ENCODE data around the gene TMEM165. TPM values are rescaled to one million over a fixed set of nuclear protein-coding genes. Genes with fewer than 3 reads are reported as not detected.

Gene TMEM165
- total and polyA plus RNA-seq, 2 donors (not counting 1 experiment from before 2014, with no cell fraction given), result 26.3 to 110 TPM

DNA sequence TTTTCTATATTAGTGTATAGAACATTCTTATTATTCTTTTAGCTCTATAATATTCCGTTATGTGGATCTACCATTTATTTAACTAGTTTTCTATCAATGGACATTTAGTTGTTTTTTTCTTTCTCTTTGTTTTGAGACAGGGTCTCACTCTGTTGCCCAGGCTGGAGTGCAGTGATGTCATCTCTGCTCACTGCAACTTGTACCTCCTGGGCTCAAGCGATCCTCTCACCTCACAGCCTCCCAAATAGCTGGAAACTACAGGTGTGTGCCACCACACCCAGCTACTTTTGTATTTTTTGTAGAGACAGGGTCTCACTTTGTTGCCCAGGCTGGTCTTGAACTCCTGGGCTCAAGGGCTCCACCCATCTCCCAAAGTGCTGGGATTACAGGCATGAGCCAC lies 10.8 kb downstream of the TMEM165 start:
- ChIA-PET POLR2A (no interaction called here), CTCF (interaction anchor here (0.8 kb wide), 1 partner anchor 11 kb away, joined by 3 read pairs; no protein-coding TSS in a partner anchor)
- H3K79me2 ChIP-seq (ENCODE audit: control insufficient read depth, insufficient read depth, low read length), result peaks cover 88% of the 10 kb centered on the region
- no peak overlapping the region for H2AFZ ChIP-seq (ENCODE audit: insufficient read depth, low read depth, low read length, poor library complexity, severe bottlenecking)
- peaks cover 12 to 15% of the 10 kb centered on the region in 2 experiments for H3K36me3 ChIP-seq (replicated peaks in 1 of 2; ENCODE audit: control extremely low read depth in 1 of 2, control insufficient read depth in 1 of 2, extremely low read depth in 1 of 2, insufficient read depth in 2 of 2, low read length in 1 of 2)
- H3K27me3 Mint-ChIP-seq, result no peaks in the 10 kb centered on the region
- H3K27me3 ChIP-seq (replicated peaks in 1 of 4; ENCODE audit: control extremely low read depth in 1 of 4, control insufficient read depth in 3 of 4, insufficient read depth in 4 of 4, low read length in 3 of 4), result no peaks in the 10 kb centered on the region
- H4K20me1 ChIP-seq (ENCODE audit: control insufficient read depth, insufficient read depth, low read length, poor library complexity, severe bottlenecking), result peaks cover 51% of the 10 kb centered on the region
- H3K4me3 ChIP-seq (ENCODE audit: control extremely low read depth in 1 of 5, extremely low read depth in 1 of 5, insufficient read depth in 1 of 5, low read depth in 2 of 5, low read length in 4 of 5), result no peak overlapping the region
- intact Hi-C loops (cut with micrococcal nuclease), result no loop called here
- no peak overlapping the region for H3K27ac ChIP-seq (ENCODE audit: low read length in 2 of 2)
- H3K9ac ChIP-seq (ENCODE audit: low read length), result no peak overlapping the region
- H3K27ac Mint-ChIP-seq, result no peak overlapping the region
- WGBS (ENCODE audit: insufficient coverage), result no CpG with 5 or more reads among the region's 2 CpGs
- no peak overlapping the region for H3K4me2 ChIP-seq (replicated peaks; ENCODE audit: low read depth, low read length, poor library complexity, severe bottlenecking)
- H3K4me1 ChIP-seq (ENCODE audit: control insufficient read depth in 2 of 2, insufficient read depth in 2 of 2, low read length in 2 of 2), result peaks cover 14% of the 10 kb centered on the region in 2 donors
- H3K4me1 Mint-ChIP-seq, result peaks cover 32% of the 10 kb centered on the region
- H3K9me3 ChIP-seq (ENCODE audit: control extremely low read depth in 1 of 3, control insufficient read depth in 2 of 3, insufficient read depth in 1 of 3, low read length in 2 of 3), result no peaks in the 10 kb centered on the region
- TF ChIP-seq, protein P1, sequence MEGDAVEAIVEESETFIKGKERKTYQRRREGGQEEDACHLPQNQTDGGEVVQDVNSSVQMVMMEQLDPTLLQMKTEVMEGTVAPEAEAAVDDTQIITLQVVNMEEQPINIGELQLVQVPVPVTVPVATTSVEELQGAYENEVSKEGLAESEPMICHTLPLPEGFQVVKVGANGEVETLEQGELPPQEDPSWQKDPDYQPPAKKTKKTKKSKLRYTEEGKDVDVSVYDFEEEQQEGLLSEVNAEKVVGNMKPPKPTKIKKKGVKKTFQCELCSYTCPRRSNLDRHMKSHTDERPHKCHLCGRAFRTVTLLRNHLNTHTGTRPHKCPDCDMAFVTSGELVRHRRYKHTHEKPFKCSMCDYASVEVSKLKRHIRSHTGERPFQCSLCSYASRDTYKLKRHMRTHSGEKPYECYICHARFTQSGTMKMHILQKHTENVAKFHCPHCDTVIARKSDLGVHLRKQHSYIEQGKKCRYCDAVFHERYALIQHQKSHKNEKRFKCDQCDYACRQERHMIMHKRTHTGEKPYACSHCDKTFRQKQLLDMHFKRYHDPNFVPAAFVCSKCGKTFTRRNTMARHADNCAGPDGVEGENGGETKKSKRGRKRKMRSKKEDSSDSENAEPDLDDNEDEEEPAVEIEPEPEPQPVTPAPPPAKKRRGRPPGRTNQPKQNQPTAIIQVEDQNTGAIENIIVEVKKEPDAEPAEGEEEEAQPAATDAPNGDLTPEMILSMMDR (IDR thresholded peaks at IDR 0.05), result no peak
- TF ChIP-seq EZH2 (IDR thresholded peaks at IDR 0.05; ENCODE audit: borderline replicate concordance, insufficient read depth, low read depth, low read length, poor library complexity, severe bottlenecking), result no peak
- DNase-seq, result no peak
- H3K4me3 Mint-ChIP-seq, result no peak overlapping the region
- no peaks in the 10 kb centered on the region for H3K9me3 Mint-ChIP-seq (ENCODE audit: insufficient read depth)
- no peak for ATAC-seq (ENCODE audit: low read depth)

DNA sequence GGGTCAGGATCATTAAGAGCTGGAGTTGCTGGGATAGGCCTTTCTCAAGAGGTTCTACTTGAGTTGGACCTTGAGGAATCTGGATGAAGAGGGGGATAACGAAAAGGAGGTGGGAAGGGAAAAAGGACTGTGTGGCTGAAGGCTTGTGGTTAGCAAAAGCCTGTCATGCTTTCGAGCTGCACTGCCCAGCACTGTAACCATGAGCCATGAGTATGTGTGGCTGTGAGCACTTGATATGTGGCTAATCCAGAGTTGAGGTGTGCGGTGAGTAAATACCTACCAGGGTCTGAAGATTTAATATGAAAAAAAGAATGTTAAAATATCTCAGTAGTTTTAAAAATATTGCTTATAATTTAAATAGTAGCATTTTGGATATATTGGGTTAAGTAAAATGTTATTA lies 11.4 kb downstream of the TMEM165 start:
- Mint-ChIP-seq H3K4me1 (peaks cover 35% of the 10 kb centered on the region), H3K27me3 (no peaks in the 10 kb centered on the region)
- no peak overlapping the region for H3K9ac ChIP-seq (ENCODE audit: low read length)

More for the DNA sequence above, 11.4 kb downstream of the TMEM165 start:
- H2AFZ ChIP-seq (ENCODE audit: insufficient read depth, low read depth, low read length, poor library complexity, severe bottlenecking), result no peak overlapping the region
- H3K4me2 ChIP-seq (replicated peaks; ENCODE audit: low read depth, low read length, poor library complexity, severe bottlenecking), result no peak overlapping the region
- no peaks in the 10 kb centered on the region for H3K9me3 ChIP-seq (ENCODE audit: control extremely low read depth in 1 of 3, control insufficient read depth in 2 of 3, insufficient read depth in 1 of 3, low read length in 2 of 3)
- Mint-ChIP-seq H3K27ac (no peak overlapping the region), H3K9me3 (ENCODE audit: insufficient read depth) (no peaks in the 10 kb centered on the region), H3K4me3 (no peak overlapping the region)
- intact Hi-C loops (cut with micrococcal nuclease), result no loop called here
- H4K20me1 ChIP-seq (ENCODE audit: control insufficient read depth, insufficient read depth, low read length, poor library complexity, severe bottlenecking), result peaks cover 52% of the 10 kb centered on the region
- DNase-seq (no peak), ATAC-seq (ENCODE audit: low read depth) (no peak)
- ChIA-PET POLR2A (no interaction called here), CTCF (interaction anchor here (1.1 kb wide), 1 partner anchor 329 kb away, joined by 3 read pairs; no protein-coding TSS in a partner anchor)
- peaks cover 14% of the 10 kb centered on the region in 2 donors for H3K4me1 ChIP-seq (ENCODE audit: control insufficient read depth in 2 of 2, insufficient read depth in 2 of 2, low read length in 2 of 2)
- WGBS (ENCODE audit: insufficient coverage), result 69% methylated on average over 2 of the region's 3 CpGs
- no peak overlapping the region for H3K4me3 ChIP-seq (ENCODE audit: control extremely low read depth in 1 of 5, extremely low read depth in 1 of 5, insufficient read depth in 1 of 5, low read depth in 2 of 5, low read length in 4 of 5)
- TF ChIP-seq, protein P1 (IDR thresholded peaks at IDR 0.05), result no peak
- TF ChIP-seq EZH2 (IDR thresholded peaks at IDR 0.05; ENCODE audit: borderline replicate concordance, insufficient read depth, low read depth, low read length, poor library complexity, severe bottlenecking), result no peak
- H3K27me3 ChIP-seq (replicated peaks in 1 of 4; ENCODE audit: control extremely low read depth in 1 of 4, control insufficient read depth in 3 of 4, insufficient read depth in 4 of 4, low read length in 3 of 4), result no peaks in the 10 kb centered on the region
- no peak overlapping the region for H3K27ac ChIP-seq (ENCODE audit: low read length in 2 of 2)
- peaks cover 89% of the 10 kb centered on the region for H3K79me2 ChIP-seq (ENCODE audit: control insufficient read depth, insufficient read depth, low read length)
- peaks cover 12 to 15% of the 10 kb centered on the region in 2 experiments for H3K36me3 ChIP-seq (replicated peaks in 1 of 2; ENCODE audit: control extremely low read depth in 1 of 2, control insufficient read depth in 1 of 2, extremely low read depth in 1 of 2, insufficient read depth in 2 of 2, low read length in 1 of 2)

Data from B cell (primary cell).